IPS-18c (cell line): Measurements from ENCODE around the gene COL15A1.
A peak's percentile ranks its signal among the peaks of the same experiment; 100 is the strongest.

Source experiments
- H3K4me3 ChIP-seq: 2 replicates; pipeline ENCODE4 v1.7.0; 2013; ENCODE audit warnings: low read depth, mild to moderate bottlenecking, low read length, moderate library complexity; ENCODE audit not compliant: insufficient read depth
- H3K9me3 ChIP-seq: one replicate; pipeline ENCODE4 v1.6.1; 2013; ENCODE audit warnings: mild to moderate bottlenecking, low read length, moderate library complexity; ENCODE audit not compliant: control insufficient read depth, insufficient read depth

COL15A1 gene

GRCh38 chr9:99106044-99106375 is 162.3 kb downstream of the COL15A1 start:
- H3K9me3 ChIP-seq: no peaks in the 10 kb centered on the region
- peak overlapping the region; percentile 75 for H3K4me3 ChIP-seq

GRCh38 chr9:99107421-99107820 is 163.7 kb downstream of the COL15A1 start:
- Histone ChIP-seq H3K4me3 (no peak overlapping the region), H3K9me3 (no peaks in the 10 kb centered on the region)

- Histone ChIP-seq H3K4me3 (no peak overlapping the region), H3K9me3 (no peaks in the 10 kb centered on the region)
Observed at GRCh38 chr9:99108131-99108530, 164.4 kb downstream of the COL15A1 start.

DNA sequence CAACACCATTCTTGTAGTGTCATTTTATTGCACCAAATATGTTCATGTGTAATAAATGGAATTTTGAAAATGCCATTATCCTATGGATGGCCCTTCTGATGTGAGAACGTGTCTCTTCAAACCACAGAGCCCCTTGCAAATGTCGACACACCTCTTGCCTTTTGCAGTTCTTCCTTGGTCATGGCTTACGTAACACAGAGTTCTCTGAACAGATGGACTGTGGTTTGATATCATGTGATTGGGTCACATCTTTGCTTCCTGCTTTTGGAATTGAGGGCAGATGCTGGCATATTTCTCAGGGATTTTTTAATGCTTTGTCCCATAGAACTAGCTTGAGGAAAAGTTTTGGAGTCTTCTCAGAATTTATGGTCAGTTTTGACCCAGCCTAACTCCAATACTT is 165.8 kb downstream of the COL15A1 start:
- Histone ChIP-seq H3K9me3 (no peaks in the 10 kb centered on the region), H3K4me3 (no peak overlapping the region)

GRCh38 chr9:99112750-99113413 is 169.2 kb downstream of the COL15A1 start:
- H3K9me3 ChIP-seq: no peaks in the 10 kb centered on the region
- no peak overlapping the region for H3K4me3 ChIP-seq

DNA sequence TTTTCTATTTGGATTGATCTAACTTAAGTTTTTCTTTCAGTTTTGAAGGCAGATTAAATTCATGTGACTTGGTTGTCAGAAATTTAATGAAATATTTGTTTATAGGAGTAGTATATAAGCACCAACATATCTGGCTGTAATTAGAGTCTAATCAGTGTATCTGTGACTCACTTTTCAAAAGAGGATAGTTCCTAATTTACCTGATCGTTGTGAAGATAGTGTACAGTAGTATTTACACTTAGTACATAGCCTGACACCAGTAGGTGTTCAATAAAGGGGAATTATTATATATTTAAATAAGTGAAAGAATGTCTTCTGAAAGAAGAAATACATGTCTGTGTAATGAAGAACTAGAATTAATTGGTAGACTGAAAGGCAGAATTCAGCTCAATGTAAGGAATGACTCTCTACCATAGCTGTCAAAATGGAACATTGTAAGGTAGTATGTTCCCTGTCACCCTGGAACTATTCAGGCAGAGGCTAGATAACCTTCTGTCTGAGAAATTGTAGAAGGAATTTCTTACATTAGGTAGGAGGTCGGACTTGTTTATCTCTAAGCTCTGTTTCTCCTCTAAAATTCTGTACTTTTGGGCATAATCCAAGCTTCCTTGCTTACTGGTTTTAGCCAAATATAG is 169.8 kb downstream of the COL15A1 start:
- H3K4me3 ChIP-seq: no peak overlapping the region
- H3K9me3 ChIP-seq: no peaks in the 10 kb centered on the region

GRCh38 chr9:99114049-99114440 is 170.3 kb downstream of the COL15A1 start:
- Histone ChIP-seq H3K9me3 (no peaks in the 10 kb centered on the region), H3K4me3 (no peak overlapping the region)

DNA sequence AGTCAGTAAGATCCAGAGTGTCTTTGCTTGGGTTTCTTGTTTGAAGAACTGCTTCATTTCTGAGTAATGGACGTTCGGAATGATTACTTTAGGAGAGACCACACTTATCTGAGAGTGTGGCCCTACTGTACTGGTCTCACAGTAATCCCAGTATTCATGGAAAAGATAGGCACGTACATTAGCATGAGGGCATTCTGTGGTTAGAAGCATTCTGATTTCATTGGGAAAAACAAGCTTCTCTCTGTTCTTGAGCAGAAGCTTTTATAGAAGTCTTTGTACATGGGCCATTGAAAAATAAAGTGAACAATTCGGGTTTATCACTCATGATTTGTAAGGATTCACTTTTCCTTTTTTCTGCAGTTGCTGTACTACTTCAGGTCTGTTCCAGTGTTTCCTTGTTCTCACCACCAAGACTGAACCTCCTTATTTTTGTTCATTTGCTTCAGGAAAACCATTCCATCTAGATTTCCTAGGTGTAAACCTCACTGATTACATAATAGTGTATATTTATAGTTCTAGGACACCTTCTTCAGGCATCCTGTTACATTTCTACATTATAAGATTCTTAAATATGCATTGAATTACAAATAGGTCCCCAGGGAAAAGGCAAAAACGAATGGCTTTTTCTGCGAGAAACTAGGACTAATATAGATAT is 171.3 kb downstream of the COL15A1 start:
- Histone ChIP-seq H3K4me3 (no peak overlapping the region), H3K9me3 (no peaks in the 10 kb centered on the region)

GRCh38 chr9:99116003-99116411 is 172.3 kb downstream of the COL15A1 start:
- Histone ChIP-seq H3K4me3 (no peak overlapping the region), H3K9me3 (no peaks in the 10 kb centered on the region)

- no peak overlapping the region for H3K4me3 ChIP-seq
- H3K9me3 ChIP-seq: no peaks in the 10 kb centered on the region
Observed at GRCh38 chr9:99118782-99119466, 175.2 kb downstream of the COL15A1 start.

DNA sequence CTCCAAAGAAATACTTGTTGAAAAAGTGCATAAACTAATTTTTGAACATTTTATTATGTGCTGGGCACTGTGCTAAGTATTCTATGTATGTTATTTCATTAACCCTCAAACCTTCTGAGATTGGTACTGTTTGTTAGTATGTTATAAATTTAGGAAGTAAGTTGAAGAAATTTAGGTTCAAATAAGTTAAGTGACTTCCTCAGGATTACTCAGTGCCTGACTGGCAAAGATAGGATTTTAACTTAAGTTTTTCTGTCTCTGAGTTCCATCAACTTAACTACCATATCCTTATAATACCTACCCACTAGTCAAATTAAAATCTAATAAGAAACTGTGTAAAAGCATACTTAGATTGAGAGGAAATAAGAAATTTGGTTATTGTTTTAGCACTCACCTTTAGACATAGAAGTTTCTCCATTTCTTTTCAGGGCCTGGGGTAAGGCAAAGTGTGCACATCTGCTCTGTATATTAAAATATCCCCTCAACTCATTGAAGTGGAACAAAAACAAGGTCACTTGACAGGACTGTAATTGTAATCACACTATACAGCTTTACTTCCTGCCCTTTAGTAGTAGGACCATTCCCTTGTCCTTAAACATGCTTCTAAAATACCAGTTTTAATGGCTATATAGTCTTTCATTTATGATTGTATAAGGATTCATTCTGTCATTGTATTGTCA is 176.4 kb downstream of the COL15A1 start:
- Histone ChIP-seq H3K9me3 (no peaks in the 10 kb centered on the region), H3K4me3 (no peak overlapping the region)
